GM12875 (cell line): ENCODE measurements around the gene CELA3B.
"Not testable (repeated sequence)": the region's sequence is repeated elsewhere in the genome, so short reads cannot be mapped to it uniquely, and the experiment has no call there.

ENCODE experiments used
- H3K4me3 ChIP-seq: one replicate; pipeline ENCODE4 v1.5.1; 2011; ENCODE audit warnings: low read depth, low read length, control low read depth
- TF ChIP-seq, protein P1 (sequence below): IDR thresholded peaks from 2 replicates; pipeline ENCODE4 v1.5.1; 2011; ENCODE audit warnings: low read depth, mild to moderate bottlenecking, control low read depth, inconsistent platforms, low read length, moderate library complexity, borderline replicate concordance; ENCODE audit not compliant: insufficient read depth

Gene CELA3B, protein sequence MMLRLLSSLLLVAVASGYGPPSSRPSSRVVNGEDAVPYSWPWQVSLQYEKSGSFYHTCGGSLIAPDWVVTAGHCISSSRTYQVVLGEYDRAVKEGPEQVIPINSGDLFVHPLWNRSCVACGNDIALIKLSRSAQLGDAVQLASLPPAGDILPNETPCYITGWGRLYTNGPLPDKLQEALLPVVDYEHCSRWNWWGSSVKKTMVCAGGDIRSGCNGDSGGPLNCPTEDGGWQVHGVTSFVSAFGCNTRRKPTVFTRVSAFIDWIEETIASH

DNA sequence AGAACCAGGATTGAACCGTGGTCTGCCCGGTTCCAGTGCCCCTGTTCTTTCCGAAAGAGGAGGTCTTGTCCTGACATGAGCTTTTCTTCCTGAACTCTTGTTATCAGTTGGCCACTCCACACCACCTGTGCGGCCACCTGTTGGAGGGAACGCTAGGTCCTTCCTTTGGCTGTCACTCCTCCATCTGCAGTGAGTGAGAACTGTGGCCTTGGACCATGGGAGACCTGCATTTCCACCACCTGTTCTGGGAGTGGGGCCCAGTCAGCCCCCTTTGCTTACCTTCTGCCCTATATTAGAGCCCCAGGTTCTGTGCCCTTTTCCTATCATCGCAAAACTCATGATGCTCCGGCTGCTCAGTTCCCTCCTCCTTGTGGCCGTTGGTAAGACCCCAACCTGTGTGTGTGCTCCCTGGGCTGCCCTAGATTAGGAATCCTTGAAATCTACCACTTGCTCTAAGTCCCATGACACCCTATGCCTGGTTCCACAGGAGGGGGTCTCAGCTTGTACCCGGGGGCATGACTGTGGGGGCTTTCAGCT, at the start of gene CELA3B:
Gene CELA3B, plus strand, starts transcription at position 320 of the 537 bp plus-strand sequence. Its CDS starts 18 bp downstream, at position 338.
- not testable (repeated sequence) for H3K4me3 ChIP-seq

DNA sequence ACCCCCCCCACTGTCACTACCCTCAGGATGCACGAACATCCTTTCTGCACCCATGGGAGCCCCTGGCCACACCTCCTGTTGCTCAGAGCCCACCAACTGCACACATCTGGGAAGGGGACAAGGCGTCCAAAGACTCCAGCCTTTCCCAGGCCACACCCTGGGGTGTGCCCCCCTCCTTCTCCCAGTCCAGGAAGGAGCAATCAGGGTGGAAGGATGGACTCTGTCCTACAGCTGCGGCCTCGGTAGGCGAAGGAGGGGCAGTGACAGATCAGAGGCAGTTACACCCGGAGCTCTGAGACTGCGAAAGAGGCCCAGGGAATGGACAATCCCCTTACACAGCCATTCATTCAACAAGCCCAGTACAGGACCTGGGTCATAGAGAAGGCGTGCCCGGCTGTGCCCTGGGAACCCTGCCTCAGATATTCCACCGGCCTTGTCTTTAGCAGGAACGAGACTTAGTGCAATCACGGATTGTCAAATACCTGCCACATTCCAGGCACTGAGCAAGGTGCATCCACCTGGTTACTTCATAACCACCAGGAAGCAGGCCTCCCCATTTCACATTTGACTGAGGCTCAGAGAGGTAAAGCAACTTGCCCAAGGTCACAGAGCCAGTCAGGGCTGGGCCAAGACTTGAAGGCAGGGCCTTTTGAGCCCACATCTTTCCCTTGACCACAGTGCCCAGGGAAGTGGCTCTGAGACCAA, 49.1 kb upstream of the CELA3B start:
- no peak overlapping the region for H3K4me3 ChIP-seq
- TF ChIP-seq, protein P1, sequence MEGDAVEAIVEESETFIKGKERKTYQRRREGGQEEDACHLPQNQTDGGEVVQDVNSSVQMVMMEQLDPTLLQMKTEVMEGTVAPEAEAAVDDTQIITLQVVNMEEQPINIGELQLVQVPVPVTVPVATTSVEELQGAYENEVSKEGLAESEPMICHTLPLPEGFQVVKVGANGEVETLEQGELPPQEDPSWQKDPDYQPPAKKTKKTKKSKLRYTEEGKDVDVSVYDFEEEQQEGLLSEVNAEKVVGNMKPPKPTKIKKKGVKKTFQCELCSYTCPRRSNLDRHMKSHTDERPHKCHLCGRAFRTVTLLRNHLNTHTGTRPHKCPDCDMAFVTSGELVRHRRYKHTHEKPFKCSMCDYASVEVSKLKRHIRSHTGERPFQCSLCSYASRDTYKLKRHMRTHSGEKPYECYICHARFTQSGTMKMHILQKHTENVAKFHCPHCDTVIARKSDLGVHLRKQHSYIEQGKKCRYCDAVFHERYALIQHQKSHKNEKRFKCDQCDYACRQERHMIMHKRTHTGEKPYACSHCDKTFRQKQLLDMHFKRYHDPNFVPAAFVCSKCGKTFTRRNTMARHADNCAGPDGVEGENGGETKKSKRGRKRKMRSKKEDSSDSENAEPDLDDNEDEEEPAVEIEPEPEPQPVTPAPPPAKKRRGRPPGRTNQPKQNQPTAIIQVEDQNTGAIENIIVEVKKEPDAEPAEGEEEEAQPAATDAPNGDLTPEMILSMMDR = no peak

DNA sequence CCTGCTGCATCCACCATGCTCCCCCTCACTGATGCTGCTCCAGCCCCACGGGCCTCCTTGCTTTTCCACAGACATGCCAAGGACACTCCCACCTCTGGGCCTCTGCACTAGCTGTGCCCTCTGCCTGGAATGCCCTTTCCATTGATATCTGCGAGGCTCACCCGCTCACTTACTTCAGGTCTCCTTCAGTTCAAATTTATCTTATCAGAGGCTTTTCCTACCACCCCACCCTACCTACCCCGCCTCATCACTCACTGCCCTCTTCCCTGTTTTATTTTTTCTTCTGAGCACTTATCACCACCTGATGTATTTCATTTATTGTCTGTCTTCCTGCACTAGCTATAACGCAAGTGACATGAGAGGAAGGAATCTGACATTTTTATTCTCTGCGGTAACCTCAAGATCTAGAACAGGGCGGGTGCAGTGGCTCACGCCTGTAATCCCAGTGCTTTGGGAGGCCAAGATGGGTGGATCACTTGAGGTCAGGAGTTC, 46.7 kb upstream of the CELA3B start:
- TF ChIP-seq, protein P1 = no peak
- no peak overlapping the region for H3K4me3 ChIP-seq

DNA sequence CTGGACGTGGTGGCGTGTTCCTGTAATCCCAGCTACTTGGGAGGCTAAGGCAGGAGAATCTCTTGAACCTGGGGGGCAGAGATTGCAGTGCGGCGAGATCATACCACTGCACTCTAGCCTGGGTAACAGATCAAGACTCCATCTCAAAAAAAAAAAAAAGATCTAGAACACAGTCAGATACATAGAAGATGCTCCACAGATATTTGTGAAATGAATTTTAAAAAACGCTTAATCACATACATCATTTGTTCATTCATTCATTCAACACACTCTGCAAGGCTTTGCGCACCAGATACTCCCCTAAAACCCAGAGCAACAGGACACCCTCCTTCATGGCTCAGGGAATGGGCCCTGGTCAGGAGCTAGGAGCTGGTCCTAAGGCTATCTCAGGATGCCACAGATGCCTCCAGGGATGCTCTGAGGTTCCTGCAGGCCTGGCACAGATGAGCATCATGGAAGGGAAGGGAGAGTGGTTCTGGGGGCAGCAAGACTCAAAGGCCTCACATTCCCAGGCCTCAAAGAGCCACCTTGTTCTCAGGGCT, 46.1 kb upstream of the CELA3B start:
- H3K4me3 ChIP-seq = no peak overlapping the region
- TF ChIP-seq, protein P1 = no peak

DNA sequence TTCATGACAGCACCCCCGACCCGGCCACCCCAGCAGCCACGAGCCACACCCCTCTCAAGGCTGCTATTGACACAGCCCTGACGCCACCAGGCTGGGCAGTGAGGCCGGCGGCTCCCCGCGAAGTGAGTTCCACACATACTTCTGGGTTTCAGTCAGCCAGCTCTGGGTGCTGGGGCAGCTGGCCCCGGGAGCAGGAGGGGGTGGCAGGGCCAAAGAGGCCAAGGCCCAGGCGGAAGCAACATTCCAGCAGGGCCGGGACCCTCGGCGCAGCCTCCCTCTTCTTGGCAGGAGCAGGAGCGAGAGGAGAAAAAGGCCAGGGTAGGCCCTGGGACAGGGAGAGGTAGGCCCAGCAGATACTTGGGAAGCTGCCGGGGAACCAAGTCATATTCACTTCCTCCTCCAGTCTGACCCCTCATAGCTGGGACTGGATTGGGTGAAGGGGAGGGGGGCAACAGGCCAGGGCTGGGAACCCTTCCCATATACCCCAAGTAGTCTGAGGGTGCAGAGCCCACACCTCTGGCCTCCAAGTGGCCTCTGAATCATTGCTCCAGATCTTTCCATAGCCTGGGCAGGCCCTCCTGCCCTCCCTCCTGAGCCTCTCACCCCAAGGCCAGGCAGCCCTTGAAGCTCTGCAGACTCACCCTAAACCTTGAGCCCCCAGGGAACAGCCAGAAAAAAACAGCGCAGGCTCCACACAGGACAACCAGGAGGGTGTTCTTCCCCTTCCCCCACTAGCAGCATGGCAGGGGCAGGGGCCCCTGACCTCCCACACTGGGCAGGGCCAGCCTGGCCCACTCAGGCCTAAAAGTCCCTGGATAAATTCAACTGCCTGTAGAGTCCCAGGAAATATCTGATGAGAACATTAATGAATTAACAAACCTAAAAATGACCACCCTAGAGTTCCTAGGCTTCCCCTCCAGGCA, 45.4 kb upstream of the CELA3B start:
- H3K4me3 ChIP-seq = no peak overlapping the region
- TF ChIP-seq, protein P1 = no peak

DNA sequence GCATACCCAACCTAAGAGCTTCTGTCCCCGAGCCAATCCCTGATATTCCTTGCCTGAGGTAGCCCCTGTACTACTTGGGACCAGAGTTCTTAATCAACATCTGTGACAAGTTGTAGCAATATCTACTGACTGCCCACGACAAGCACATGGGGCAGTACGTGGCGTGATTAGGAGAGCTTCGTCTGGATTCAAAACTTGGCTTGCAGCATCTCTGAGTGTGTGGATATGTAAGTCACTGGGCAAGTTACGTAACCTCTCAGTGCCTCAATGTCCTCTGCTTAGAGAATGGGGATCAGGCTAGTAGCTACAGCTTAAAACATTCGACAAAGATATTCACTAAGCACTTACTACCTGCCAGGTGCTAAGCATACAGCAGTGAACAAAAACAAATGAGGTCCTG, 44.7 kb upstream of the CELA3B start:
- H3K4me3 ChIP-seq = no peak overlapping the region
- TF ChIP-seq, protein P1 = no peak
